Neuronal stem cell (in vitro differentiated cells): ENCODE data around the gene MAPK11.

Experiments
- DNase-seq: peaks from one replicate; pipeline ENCODE4 v3.0.0-alpha.2; 2013; ENCODE audit warnings: low spot score
- H2AFZ ChIP-seq: one replicate; pipeline ENCODE4 v1.6.1; 2013; ENCODE audit warnings: mild to moderate bottlenecking, low read length, inconsistent platforms
- H2AK5ac ChIP-seq: 2 replicates; pipeline ENCODE4 v1.6.1; 2013; ENCODE audit warnings: low read depth, mild to moderate bottlenecking, inconsistent platforms, low read length, moderate library complexity, mixed read lengths
- H2BK120ac ChIP-seq: 2 replicates; pipeline ENCODE4 v1.6.1; 2013; ENCODE audit warnings: low read depth, mild to moderate bottlenecking, inconsistent platforms, low read length, moderate library complexity, mixed read lengths
- H2BK12ac ChIP-seq: one replicate; pipeline ENCODE4 v1.6.1; 2013; ENCODE audit warnings: low read length, inconsistent platforms
- H2BK15ac ChIP-seq: 2 replicates; pipeline ENCODE4 v1.6.1; 2013; ENCODE audit warnings: mild to moderate bottlenecking, low read length, inconsistent platforms, mixed read lengths
- H2BK5ac ChIP-seq: one replicate; pipeline ENCODE4 v1.6.1; 2013; ENCODE audit warnings: inconsistent platforms, mild to moderate bottlenecking, low read length, moderate library complexity
- H3K14ac ChIP-seq: one replicate; pipeline ENCODE4 v1.6.1; 2013; ENCODE audit warnings: low read length, inconsistent platforms
- H3K18ac ChIP-seq: 2 replicates; pipeline ENCODE4 v1.6.1; 2013; ENCODE audit warnings: low read length, inconsistent platforms
- H3K23ac ChIP-seq: 2 replicates; pipeline ENCODE4 v1.6.1; 2013; ENCODE audit warnings: low read depth, mild to moderate bottlenecking, mixed read lengths, low read length, inconsistent platforms; ENCODE audit not compliant: poor library complexity
- H3K27ac ChIP-seq: replicated peaks from 3 replicates; pipeline ENCODE4 v1.5.1; 2013; ENCODE audit warnings: low read length, inconsistent platforms
- H3K27me3 ChIP-seq, 3 experiments: 2 replicates each; pipeline ENCODE4 v1.6.1; 2013; ENCODE audit warnings: low read length in 3 of 3, mild to moderate bottlenecking in 2 of 3, inconsistent platforms in 1 of 3, low read depth in 1 of 3, mixed read lengths in 1 of 3, moderate library complexity in 1 of 3; ENCODE audit not compliant: control insufficient read depth in 3 of 3, insufficient read depth in 3 of 3
- H3K36me3 ChIP-seq, 2 donors: replicated peaks in 1 of 2; 2 replicates each; pipeline ENCODE4 v1.6.1; 2013; ENCODE audit warnings: low read length in 2 of 2; ENCODE audit not compliant: control insufficient read depth in 2 of 2, insufficient read depth in 2 of 2
- H3K4ac ChIP-seq: 2 replicates; pipeline ENCODE4 v1.6.1; 2013; ENCODE audit warnings: inconsistent platforms, mild to moderate bottlenecking, low read length, moderate library complexity
- H3K4me1 ChIP-seq, 2 donors: 1 replicate in 1 of 2; 2 replicates in 1 of 2; pipeline ENCODE4 v1.6.1; 2013; ENCODE audit warnings: low read length in 2 of 2, low read depth in 1 of 2; ENCODE audit not compliant: control insufficient read depth in 2 of 2, insufficient read depth in 1 of 2
- H3K4me2 ChIP-seq: one replicate; pipeline ENCODE4 v1.6.1; 2013; ENCODE audit warnings: mild to moderate bottlenecking, low read length, inconsistent platforms; ENCODE audit not compliant: insufficient read depth, poor library complexity, severe bottlenecking
- H3K4me3 ChIP-seq, 2 donors: 2 replicates each; pipeline ENCODE4 v1.5.1; 2013; ENCODE audit warnings: low read length in 2 of 2, mild to moderate bottlenecking in 2 of 2, inconsistent platforms in 1 of 2, moderate library complexity in 1 of 2
- H3K79me1 ChIP-seq: one replicate; pipeline ENCODE4 v1.6.1; 2013; ENCODE audit warnings: low read depth, mild to moderate bottlenecking, inconsistent platforms, low read length, moderate library complexity
- H3K9ac ChIP-seq: one replicate; pipeline ENCODE4 v1.6.1; 2013; ENCODE audit warnings: mild to moderate bottlenecking, low read depth, low read length, inconsistent platforms; ENCODE audit not compliant: poor library complexity
- H3K9me3 ChIP-seq, 2 donors: replicated peaks in 1 of 2; 2 replicates each; pipeline versions ENCODE3 to v1.6.1; 2013; ENCODE audit warnings: low read length in 2 of 2, mild to moderate bottlenecking in 2 of 2, inconsistent platforms in 1 of 2, low read depth in 1 of 2, mixed read lengths in 1 of 2, moderate library complexity in 1 of 2; ENCODE audit not compliant: control insufficient read depth in 2 of 2, insufficient read depth in 1 of 2
- H4K8ac ChIP-seq: one replicate; pipeline ENCODE4 v1.6.1; 2013; ENCODE audit warnings: low read depth, mild to moderate bottlenecking, inconsistent platforms, low read length, moderate library complexity
- H4K91ac ChIP-seq: one replicate; pipeline ENCODE4 v1.6.1; 2013; ENCODE audit warnings: low read length, low read depth, mild to moderate bottlenecking, inconsistent platforms; ENCODE audit not compliant: poor library complexity
- WGBS, 2 donors: extraction: QIAGEN DNeasy Blood & Tissue Kit; methylation state at CpG; one replicate each; pipeline ENCODE4 v1.1.7; 2013; ENCODE audit warnings: missing lambda C conversion rate in 2 of 2, mixed read lengths in 1 of 2; ENCODE audit not compliant: insufficient read length in 2 of 2, insufficient replicate concordance in 1 of 2; ENCODE audit errors: extremely low coverage in 2 of 2; 5-methylcytosine and 5-hydroxymethylcytosine counted together

The MAPK11 gene

GRCh38 chr22:50244420-50245213 is 25.6 kb downstream of the MAPK11 start, which contains the start of gene TUBGCP6:
TSS of gene TUBGCP6 (minus strand) at chr22:50245023. CDS start at chr22:50244459, 564 bp downstream.
- Histone ChIP-seq H3K4me1 (peaks cover 16 to 38% of the 10 kb centered on the region in 2 donors), H3K9ac (peak within 1 kb of the TSS; percentile 99), H4K8ac (no peak within 1 kb of the TSS), H2BK15ac (no peak within 1 kb of the TSS), H3K4me2 (peak within 1 kb of the TSS; percentile 95), H3K36me3 (peaks cover 22 to 43% of the 10 kb centered on the region in 2 donors), H3K4me3 (peak within 1 kb of the TSS; percentile 85 to 93), H2BK12ac (peak within 1 kb of the TSS; percentile 77), H3K4ac (peak within 1 kb of the TSS; percentile 85), H2BK5ac (peak within 1 kb of the TSS; percentile 83), H4K91ac (no peak within 1 kb of the TSS), H2AFZ (peak within 1 kb of the TSS; percentile 97), H3K27me3 (no peaks in the 10 kb centered on the region), H3K23ac (peak within 1 kb of the TSS; percentile 99), H2BK120ac (no peak within 1 kb of the TSS), H2AK5ac (peak within 1 kb of the TSS; percentile 82), H3K9me3 (no peaks in the 10 kb centered on the region), H3K14ac (peak within 1 kb of the TSS; percentile 84), H3K27ac (peak within 1 kb of the TSS; percentile 89), H3K18ac (peak within 1 kb of the TSS; percentile 98), H3K79me1 (peaks cover 29% of the 10 kb centered on the region)
- whole genome bisulfite sequencing, 2 donors = no CpG with 5 or more reads among the region's 76 CpGs
- peak; percentile 90 for DNase-seq

GRCh38 chr22:50243685-50244419 is 26.3 kb downstream of the MAPK11 start:
- peak overlapping the region; percentile 95 for H3K4me2 ChIP-seq
- H3K36me3 ChIP-seq = peaks cover 25 to 46% of the 10 kb centered on the region in 2 donors
- H3K18ac ChIP-seq = no peak overlapping the region
- H3K14ac ChIP-seq = no peak overlapping the region
- no peaks in the 10 kb centered on the region for H3K27me3 ChIP-seq
- H4K8ac ChIP-seq = no peak overlapping the region
- H3K27ac ChIP-seq = no peak overlapping the region
- no peak overlapping the region for H3K4ac ChIP-seq
- H3K9ac ChIP-seq = peak overlapping the region; percentile 74
- no peak overlapping the region for H2BK12ac ChIP-seq
- no peak overlapping the region for H2BK15ac ChIP-seq
- H2BK120ac ChIP-seq = no peak overlapping the region
- no peak for DNase-seq
- H3K23ac ChIP-seq = no peak overlapping the region
- H2AK5ac ChIP-seq = no peak overlapping the region
- no CpG with 5 or more reads among the region's 27 CpGs for WGBS, 2 donors
- H2BK5ac ChIP-seq = peak overlapping the region; percentile 83
- peaks cover 16 to 38% of the 10 kb centered on the region in 2 donors for H3K4me1 ChIP-seq
- H3K79me1 ChIP-seq = peaks cover 27% of the 10 kb centered on the region
- H4K91ac ChIP-seq = no peak overlapping the region
- peak overlapping the region; percentile 85 to 93 for H3K4me3 ChIP-seq
- peak overlapping the region; percentile 97 for H2AFZ ChIP-seq
- no peaks in the 10 kb centered on the region for H3K9me3 ChIP-seq

GRCh38 chr22:50242406-50242949 is 27.7 kb downstream of the MAPK11 start:
- Histone ChIP-seq H3K79me1 (peaks cover 17% of the 10 kb centered on the region), H3K14ac (no peak overlapping the region), H3K27me3 (no peaks in the 10 kb centered on the region), H3K27ac (no peak overlapping the region), H2BK120ac (no peak overlapping the region), H2BK5ac (no peak overlapping the region), H2BK15ac (no peak overlapping the region), H3K4me2 (no peak overlapping the region), H4K8ac (no peak overlapping the region), H3K4me1 (peaks cover 14 to 31% of the 10 kb centered on the region in 2 donors), H3K4me3 (peak overlapping the region in 1 of 2 donors; percentile 8), H3K9ac (no peak overlapping the region), H2BK12ac (no peak overlapping the region), H4K91ac (no peak overlapping the region), H3K23ac (no peak overlapping the region), H3K4ac (no peak overlapping the region), H3K9me3 (no peaks in the 10 kb centered on the region), H3K18ac (no peak overlapping the region), H2AFZ (no peak overlapping the region), H2AK5ac (no peak overlapping the region), H3K36me3 (peaks cover 23 to 35% of the 10 kb centered on the region in 2 donors)
- WGBS, 2 donors = no CpG with 5 or more reads among the region's 14 CpGs
- no peak for DNase-seq
